RCC 7860 (cell line): Measurements from ENCODE around the gene RPTOR.
A peak's percentile ranks its signal among the peaks of the same experiment; 100 is the strongest.

Experiments
- DNase-seq: peaks from one replicate; pipeline ENCODE4 v3.0.0-alpha.2; 2015; ENCODE audit warnings: low spot score
- FAIRE-seq: peaks from 2 replicates; lab custom pipeline; 2012; peaks lifted over from hg19 to GRCh38; lab: Jason Lieb, UNC

The RPTOR gene

GRCh38 chr17:80947200-80947940 lies 402.7 kb downstream of the RPTOR start:
- FAIRE-seq (no peak), DNase-seq (no peak)

- FAIRE-seq (no peak), DNase-seq (no peak)
Observed at GRCh38 chr17:80948019-80948975, 403.7 kb downstream of the RPTOR start.

GRCh38 chr17:80948976-80949450 lies 404.4 kb downstream of the RPTOR start:
- FAIRE-seq = no peak
- DNase-seq = peak; percentile 10

GRCh38 chr17:80949451-80950421 lies 405.1 kb downstream of the RPTOR start:
- DNase-seq (no peak), FAIRE-seq (no peak)

- no peak for DNase-seq
- no peak for FAIRE-seq
Observed at GRCh38 chr17:80950466-80951120, 406.0 kb downstream of the RPTOR start.

- DNase-seq (no peak), FAIRE-seq (no peak)
Observed at GRCh38 chr17:80951121-80952090, 406.8 kb downstream of the RPTOR start.

GRCh38 chr17:80952291-80952690 lies 407.7 kb downstream of the RPTOR start:
- FAIRE-seq = no peak

GRCh38 chr17:80953471-80954315 lies 409.1 kb downstream of the RPTOR start:
- DNase-seq = no peak
- no peak for FAIRE-seq

More at GRCh38 chr17:80952291-80952690, 407.7 kb downstream of the RPTOR start:
- no peak for DNase-seq

- no peak for FAIRE-seq
- DNase-seq = no peak
Observed at GRCh38 chr17:80955078-80955477, 410.4 kb downstream of the RPTOR start.

- DNase-seq (no peak), FAIRE-seq (no peak)
Observed at GRCh38 chr17:80955671-80956280, 411.1 kb downstream of the RPTOR start.

- no peak for FAIRE-seq
Observed at GRCh38 chr17:80956321-80957190, 411.9 kb downstream of the RPTOR start.

GRCh38 chr17:80957461-80957941 lies 412.9 kb downstream of the RPTOR start:
- FAIRE-seq (no peak), DNase-seq (no peak)

More at GRCh38 chr17:80956321-80957190, 411.9 kb downstream of the RPTOR start:
- no peak for DNase-seq

GRCh38 chr17:80959330-80960036 lies 414.8 kb downstream of the RPTOR start:
- DNase-seq = no peak
- no peak for FAIRE-seq

- FAIRE-seq (no peak), DNase-seq (no peak)
Observed at GRCh38 chr17:80960037-80960796, 415.6 kb downstream of the RPTOR start.
